Prostate gland (tissue), 2 donors: ENCODE data around the gene LPCAT1. TPM values are rescaled to one million over a fixed set of nuclear protein-coding genes. Genes with fewer than 3 reads are reported as not detected.
"Not testable (repeated sequence)": the region's sequence is repeated elsewhere in the genome, so short reads cannot be mapped to it uniquely, and the experiment has no call there.

Experiments
- DNase-seq: peaks from one replicate; pipeline ENCODE4 v3.0.0-alpha.2; 2019; ENCODE audit warnings: low spot score
- H3K27ac ChIP-seq, 2 donors: fragments of 200-600 bp; sonication (generic); 2 replicates each; pipeline ENCODE4 v1.5.1; 2017 to 2019
- H3K27me3 ChIP-seq: fragments of 200-600 bp; sonication (generic); replicated peaks from 2 replicates; pipeline ENCODE4 v1.5.1; 2019; ENCODE audit not compliant: insufficient read depth
- H3K36me3 ChIP-seq, 2 donors: fragments of 200-600 bp; sonication (generic); 1 replicate in 1 of 2; 2 replicates in 1 of 2; pipeline versions ENCODE4 v1.5.1 to v1.8.1; 2017 to 2019
- H3K4me1 ChIP-seq: fragments of 200-600 bp; sonication (generic); replicated peaks from 2 replicates; pipeline ENCODE4 v1.5.1; 2019
- H3K4me3 ChIP-seq, 2 donors: fragments of 200-600 bp; sonication (generic); 2 replicates each; pipeline ENCODE4 v1.5.1; 2017 to 2019
- H3K9me3 ChIP-seq: fragments of 200-600 bp; sonication (generic); 2 replicates; pipeline ENCODE4 v1.5.1; 2017
- CTCF ChIP-seq, 4 experiments: fragments of 200-600 bp in 2 of 4; fragments of 450-650 bp in 2 of 4; sonication (generic) in 2 of 4; IDR thresholded peaks; 1 replicate in 3 of 4; 2 replicates in 1 of 4; pipeline ENCODE4 v1.5.1; 2016 to 2019; ENCODE audit warnings: antibody characterized with exemption in 4 of 4, mild to moderate bottlenecking in 2 of 4, moderate library complexity in 2 of 4
- POLR2A ChIP-seq: fragments of 450-650 bp; IDR thresholded peaks from one replicate; pipeline ENCODE4 v1.6.1; 2016; ENCODE audit warnings: antibody characterized with exemption, mild to moderate bottlenecking
- POLR2AphosphoS5 ChIP-seq: sonication (generic); formaldehyde crosslinking; IDR thresholded peaks from one replicate; pipeline ENCODE4 v1.6.1; 2017; ENCODE audit warnings: antibody characterized with exemption
- WGBS: methylation state at CpG from one replicate; pipeline ENCODE4 v1.1.5; 2018; 5-methylcytosine and 5-hydroxymethylcytosine counted together
- intact Hi-C: fragments of 100-400 bp; cut with DNase I; formaldehyde crosslinking; loops from one replicate; pipeline ENCODE4 v1.14.2; 2022
- total RNA-seq, 2 donors: library from RNA; depleted of rRNA; stranded (reverse); fragments of >200 nt; gene quantifications; one replicate each; pipeline ENCODE4 v1.1.0, GENCODE V29; 2016

LPCAT1 gene
- total RNA-seq, 2 donors from 2014 or later, result 22.6 to 23.9 TPM

DNA sequence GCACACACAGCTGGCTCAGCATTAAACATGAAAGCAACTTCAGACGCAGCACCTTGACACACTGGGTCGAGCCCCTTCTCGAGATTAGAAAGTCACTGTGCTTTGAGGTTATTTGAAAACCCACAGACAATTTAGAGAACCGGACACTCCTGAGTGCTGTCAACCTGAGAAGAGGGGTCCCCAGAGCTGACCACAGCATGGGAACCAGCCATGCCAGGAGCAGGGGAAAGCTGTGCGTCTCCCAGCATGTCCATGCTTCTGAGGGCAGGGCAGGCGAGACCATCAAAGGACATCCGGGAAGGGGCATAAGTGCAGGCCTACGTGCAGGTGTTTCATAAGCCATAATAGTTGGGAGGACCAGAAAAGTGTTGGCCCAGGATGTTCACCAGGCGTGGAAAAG, 99.0 kb downstream of the LPCAT1 start:
- WGBS, result 88% methylated on average over 9 of the region's 9 CpGs
- no peaks in the 10 kb centered on the region for H3K27me3 ChIP-seq
- no peaks in the 10 kb centered on the region for H3K9me3 ChIP-seq
- no peak for DNase-seq
- no peak overlapping the region for H3K4me3 ChIP-seq
- H3K27ac ChIP-seq, result no peak overlapping the region
- H3K36me3 ChIP-seq, result no peaks in the 10 kb centered on the region
- TF ChIP-seq POLR2A (no peak), POLR2AphosphoS5 (no peak), CTCF (IDR thresholded peaks at IDR 0.05) (no peak)
- intact Hi-C loops, result no loop called here
- no peaks in the 10 kb centered on the region for H3K4me1 ChIP-seq

DNA sequence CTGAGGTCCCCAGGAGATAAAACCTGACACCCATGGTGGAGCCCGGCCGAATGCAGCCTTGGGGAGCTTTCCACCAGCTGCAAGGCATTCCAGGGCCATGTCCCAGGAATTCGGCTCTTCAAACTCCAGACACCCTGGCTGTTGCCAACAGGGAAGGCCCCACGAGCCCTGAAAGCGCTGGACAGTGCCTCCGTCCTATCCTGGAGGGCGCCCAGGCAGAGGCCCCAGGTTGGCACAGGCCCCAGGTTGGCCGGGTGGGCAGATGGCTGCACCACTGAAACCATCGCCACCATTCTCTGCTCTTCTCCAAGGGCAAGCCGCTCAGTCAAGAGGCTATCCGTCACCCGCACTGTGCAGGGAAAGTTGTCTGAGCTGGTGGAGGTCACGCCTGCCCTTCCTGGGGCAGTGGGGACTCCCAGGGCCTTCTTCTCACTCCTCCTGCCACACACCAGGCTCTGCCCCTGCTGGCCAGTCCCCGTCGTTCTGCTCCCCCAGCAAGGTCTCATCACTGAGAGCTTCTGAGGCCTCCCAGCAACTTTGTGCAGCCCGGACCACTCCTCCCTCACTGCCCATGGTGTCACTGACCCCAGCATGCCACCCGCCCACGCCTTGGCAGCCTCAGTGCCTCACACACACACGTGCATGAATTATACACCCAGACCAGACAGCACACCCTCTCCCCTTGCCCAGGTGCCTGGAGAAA, 99.7 kb downstream of the LPCAT1 start:
- H3K27ac ChIP-seq, result no peak overlapping the region
- H3K4me1 ChIP-seq, result no peaks in the 10 kb centered on the region
- TF ChIP-seq POLR2AphosphoS5 (no peak), POLR2A (no peak), CTCF (IDR thresholded peaks at IDR 0.05) (no peak)
- H3K4me3 ChIP-seq, result no peak overlapping the region
- no peak for DNase-seq
- intact Hi-C loops, result no loop called here
- H3K36me3 ChIP-seq, result no peaks in the 10 kb centered on the region
- no peaks in the 10 kb centered on the region for H3K27me3 ChIP-seq
- no peaks in the 10 kb centered on the region for H3K9me3 ChIP-seq
- WGBS, result 80% methylated on average over 19 of the region's 19 CpGs

- intact Hi-C loops, result not testable (repeated sequence)
Measured at GRCh38 chr5:1422522-1422921, 101.2 kb downstream of the LPCAT1 start.

GRCh38 chr5:1421521-1422341, 102.0 kb downstream of the LPCAT1 start:
- H3K36me3 ChIP-seq, result no peaks in the 10 kb centered on the region
- H3K4me1 ChIP-seq, result no peaks in the 10 kb centered on the region
- 91% methylated on average over 29 of the region's 29 CpGs for WGBS
- H3K9me3 ChIP-seq, result no peaks in the 10 kb centered on the region
- TF ChIP-seq POLR2AphosphoS5, result no peak
- TF ChIP-seq POLR2A, result no peak
- TF ChIP-seq CTCF (IDR thresholded peaks at IDR 0.05), result no peak
- no peaks in the 10 kb centered on the region for H3K27me3 ChIP-seq
- intact Hi-C loops, result no loop called here
- H3K4me3 ChIP-seq, result no peak overlapping the region
- no peak overlapping the region for H3K27ac ChIP-seq
- no peak for DNase-seq

More at GRCh38 chr5:1422522-1422921, 101.2 kb downstream of the LPCAT1 start:
- not testable (repeated sequence) for H3K4me3 ChIP-seq, H3K27me3 ChIP-seq, H3K4me1 ChIP-seq, H3K9me3 ChIP-seq, H3K27ac ChIP-seq, DNase-seq, H3K36me3 ChIP-seq
- WGBS, result 90% methylated on average over 2 of the region's 13 CpGs

- DNase-seq, result no peak
- no peaks in the 10 kb centered on the region for H3K9me3 ChIP-seq
- 60% methylated on average over 21 of the region's 23 CpGs for WGBS
- no peaks in the 10 kb centered on the region for H3K36me3 ChIP-seq
- intact Hi-C loops, result no loop called here
- no peak overlapping the region for H3K27ac ChIP-seq
- H3K4me1 ChIP-seq, result no peaks in the 10 kb centered on the region
- H3K4me3 ChIP-seq, result no peak overlapping the region
- TF ChIP-seq CTCF (IDR thresholded peaks at IDR 0.05), result no peak
- no peak for TF ChIP-seq POLR2A
- no peak for TF ChIP-seq POLR2AphosphoS5
- no peaks in the 10 kb centered on the region for H3K27me3 ChIP-seq
Measured at GRCh38 chr5:1420211-1421195, 103.3 kb downstream of the LPCAT1 start.
